ENCODE measurements around the gene SMYD2.

DNA sequence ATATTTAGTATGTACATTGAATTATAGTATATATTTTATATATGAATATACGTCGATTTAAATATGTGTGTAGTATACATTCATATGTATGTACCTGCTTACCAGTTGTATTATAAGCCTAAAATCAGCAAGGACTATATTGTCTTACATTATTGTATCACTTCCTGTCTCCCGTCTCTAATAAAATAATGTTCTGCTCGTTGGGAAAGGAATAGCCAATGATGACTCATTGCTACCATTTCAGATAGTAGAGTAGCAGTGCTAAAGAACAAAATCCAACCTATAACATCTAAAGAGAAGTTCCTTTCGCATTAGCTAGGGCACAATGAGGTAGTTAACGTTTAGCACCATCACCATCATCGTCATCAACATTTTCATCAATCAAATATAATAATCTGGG is 39.9 kb upstream of the SMYD2 start:
- TF ChIP-seq CTCF (IDR thresholded peaks at IDR 0.05) (no peak), SMC3 (IDR thresholded peaks at IDR 0.05) (no peak)

Data from A549 (cell line).